K562 (cell line): ENCODE data around the gene GABBR1. TPM values are rescaled to one million over a fixed set of nuclear protein-coding genes. Genes with fewer than 3 reads are reported as not detected.

Experiments
- polyA plus RNA-seq, 8 experiments: library from polyadenylated mRNA; depleted of rRNA in 4 of 8; stranded (reverse) in 5 of 8; unstranded in 3 of 8; fragments of >200 nt; fragmentation: Nextera tagmentation in 2 of 8; fragmentation: Illumina TruSeq in 1 of 8; extraction: Ambion mirVana in 2 of 8; extraction: Trizol in 1 of 8; gene quantifications; 2 replicates each; pipeline versions ENCODE4 v1.2.1 to v1.2.3, GENCODE V29; 2011 to 2014; ENCODE audit warnings: inconsistent platforms in 1 of 8, missing spikeins in 1 of 8
- total RNA-seq, 7 experiments: library from RNA; depleted of rRNA in 6 of 7; stranded (reverse); fragments of >200 nt in 6 of 7; fragmentation: Illumina TruSeq in 2 of 7; extraction: Trizol in 2 of 7; gene quantifications; 2 replicates each; pipeline versions ENCODE4 v1.2.1 to v1.2.3, GENCODE V29; 2011 to 2021; ENCODE audit warnings: low replicate concordance in 1 of 7
- TF ChIP-seq, protein P1 (sequence below): fragments of 250-450 bp; sonication (Bioruptor Pico); IDR thresholded peaks from 2 replicates; pipeline ENCODE4 v1.8.0; 2021; ENCODE audit warnings: mild to moderate bottlenecking, moderate library complexity
- TF ChIP-seq, protein P2 (sequence below): fragments of 450-650 bp; IDR thresholded peaks from 2 replicates; pipeline ENCODE4 v1.7.1; 2018; ENCODE audit warnings: mild to moderate bottlenecking, low read depth; ENCODE audit not compliant: partially characterized antibody

Gene GABBR1
- total and polyA plus RNA-seq, 9 of the 15 experiments (the other 6 are each of a cell fraction or from before 2014, with no cell fraction given): 2.2 to 48.3 (median 20.8) TPM

- TF ChIP-seq, protein P1, sequence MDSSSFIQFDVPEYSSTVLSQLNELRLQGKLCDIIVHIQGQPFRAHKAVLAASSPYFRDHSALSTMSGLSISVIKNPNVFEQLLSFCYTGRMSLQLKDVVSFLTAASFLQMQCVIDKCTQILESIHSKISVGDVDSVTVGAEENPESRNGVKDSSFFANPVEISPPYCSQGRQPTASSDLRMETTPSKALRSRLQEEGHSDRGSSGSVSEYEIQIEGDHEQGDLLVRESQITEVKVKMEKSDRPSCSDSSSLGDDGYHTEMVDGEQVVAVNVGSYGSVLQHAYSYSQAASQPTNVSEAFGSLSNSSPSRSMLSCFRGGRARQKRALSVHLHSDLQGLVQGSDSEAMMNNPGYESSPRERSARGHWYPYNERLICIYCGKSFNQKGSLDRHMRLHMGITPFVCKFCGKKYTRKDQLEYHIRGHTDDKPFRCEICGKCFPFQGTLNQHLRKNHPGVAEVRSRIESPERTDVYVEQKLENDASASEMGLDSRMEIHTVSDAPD (CRISPR knock-in tag): no peak
- TF ChIP-seq, protein P2, sequence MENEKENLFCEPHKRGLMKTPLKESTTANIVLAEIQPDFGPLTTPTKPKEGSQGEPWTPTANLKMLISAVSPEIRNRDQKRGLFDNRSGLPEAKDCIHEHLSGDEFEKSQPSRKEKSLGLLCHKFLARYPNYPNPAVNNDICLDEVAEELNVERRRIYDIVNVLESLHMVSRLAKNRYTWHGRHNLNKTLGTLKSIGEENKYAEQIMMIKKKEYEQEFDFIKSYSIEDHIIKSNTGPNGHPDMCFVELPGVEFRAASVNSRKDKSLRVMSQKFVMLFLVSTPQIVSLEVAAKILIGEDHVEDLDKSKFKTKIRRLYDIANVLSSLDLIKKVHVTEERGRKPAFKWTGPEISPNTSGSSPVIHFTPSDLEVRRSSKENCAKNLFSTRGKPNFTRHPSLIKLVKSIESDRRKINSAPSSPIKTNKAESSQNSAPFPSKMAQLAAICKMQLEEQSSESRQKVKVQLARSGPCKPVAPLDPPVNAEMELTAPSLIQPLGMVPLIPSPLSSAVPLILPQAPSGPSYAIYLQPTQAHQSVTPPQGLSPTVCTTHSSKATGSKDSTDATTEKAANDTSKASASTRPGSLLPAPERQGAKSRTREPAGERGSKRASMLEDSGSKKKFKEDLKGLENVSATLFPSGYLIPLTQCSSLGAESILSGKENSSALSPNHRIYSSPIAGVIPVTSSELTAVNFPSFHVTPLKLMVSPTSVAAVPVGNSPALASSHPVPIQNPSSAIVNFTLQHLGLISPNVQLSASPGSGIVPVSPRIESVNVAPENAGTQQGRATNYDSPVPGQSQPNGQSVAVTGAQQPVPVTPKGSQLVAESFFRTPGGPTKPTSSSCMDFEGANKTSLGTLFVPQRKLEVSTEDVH: no peak
- TF ChIP-seq, all 486 proteins: peak for 7
These were observed 18.6 kb upstream of the GABBR1 start (continued) for GRCh38 chr6:29651413-29652197.
